ENCODE data around the gene C11orf68.
"Not testable (repeated sequence)": the region's sequence is repeated elsewhere in the genome, so short reads cannot be mapped to it uniquely, and the experiment has no call there.

The C11orf68 gene

DNA sequence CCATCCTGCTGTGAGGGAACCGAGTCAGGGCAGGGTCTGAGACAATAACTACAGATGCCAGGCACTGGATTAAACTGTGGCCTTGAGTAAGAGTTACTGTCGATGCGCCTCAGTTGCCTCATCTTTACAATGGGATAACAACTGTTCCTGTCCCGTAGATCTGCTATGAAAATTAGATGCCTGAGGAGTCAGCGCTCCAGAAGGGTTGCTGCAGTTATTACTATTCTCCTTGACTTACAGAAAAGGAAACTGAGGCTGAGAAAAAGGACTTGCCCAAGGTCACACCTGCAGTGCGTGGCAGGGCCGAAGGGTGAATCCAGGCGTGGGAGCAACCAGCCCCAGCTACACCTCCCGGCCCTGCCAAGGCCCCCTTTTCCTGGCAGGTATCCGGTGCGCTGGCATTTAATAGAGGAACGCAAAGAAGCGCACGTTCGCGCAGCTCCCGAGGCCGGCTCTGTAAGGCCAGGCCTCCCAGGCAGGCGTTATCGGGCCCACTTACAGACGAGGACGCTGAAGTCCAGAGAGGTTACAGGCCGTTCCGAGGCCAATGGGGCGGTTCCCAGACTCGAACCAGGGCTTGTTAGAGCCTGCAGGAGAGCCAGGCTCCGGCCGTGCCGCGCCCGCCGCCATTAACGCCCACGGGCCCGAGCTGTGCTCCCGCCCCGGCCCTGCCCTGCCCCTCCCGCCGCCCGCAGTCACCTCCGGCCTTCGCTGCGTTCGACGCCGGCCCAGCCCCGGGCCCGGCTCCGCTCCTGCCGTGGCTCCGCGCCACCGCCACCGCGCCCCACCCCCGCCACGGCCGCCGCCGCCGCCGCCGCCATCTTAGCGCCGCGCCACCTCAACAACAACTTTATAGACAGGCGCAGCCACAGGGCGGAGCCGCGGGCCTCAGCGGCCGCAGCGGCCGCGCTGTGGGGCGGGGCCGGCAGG lies at the start of gene C11orf68:
Gene C11orf68 (minus strand): TSS at position 852 of the 930 bp plus-strand sequence. CDS start 31 bp downstream, at position 821.
- peak in 1 of 2 donors; percentile 32 for DNase-seq (ENCODE audit: low read depth in 2 of 2)

- no peak for DNase-seq (ENCODE audit: low read depth in 2 of 2)
These were observed 48.6 kb upstream of the C11orf68 start for GRCh38 chr11:65967329-65967934.

- no peak for DNase-seq (ENCODE audit: low read depth in 2 of 2)
These were observed 47.3 kb upstream of the C11orf68 start for GRCh38 chr11:65965986-65966762.

GRCh38 chr11:65964906-65965305 lies 46.0 kb upstream of the C11orf68 start:
- no peak for DNase-seq (ENCODE audit: low read depth in 2 of 2)

DNA sequence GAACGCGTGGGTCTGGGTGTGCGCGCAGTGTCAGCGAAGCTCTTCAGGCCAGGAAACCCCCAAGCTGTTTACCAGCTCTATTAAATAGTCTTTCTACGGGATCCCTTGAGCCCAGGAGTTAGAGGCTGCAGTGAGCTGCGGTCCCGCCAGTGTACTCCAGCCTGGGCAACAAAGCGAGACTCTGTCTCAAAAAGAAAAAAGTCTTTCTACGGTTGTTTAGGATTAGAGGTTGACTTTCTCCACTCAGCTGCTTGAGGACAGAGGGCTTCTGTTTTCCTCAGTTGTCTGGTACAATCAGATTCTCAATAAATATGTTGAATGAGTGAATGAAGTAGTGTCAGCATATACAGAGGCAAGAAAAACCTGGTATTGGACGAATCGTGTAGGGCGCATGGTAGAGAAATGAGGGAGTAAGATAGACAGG lies 43.3 kb upstream of the C11orf68 start:
- no peak for DNase-seq (ENCODE audit: low read depth in 2 of 2)

- DNase-seq (ENCODE audit: low read depth in 2 of 2), result peak; percentile 95 to 96
These were observed 42.6 kb upstream of the C11orf68 start, which contains the start of gene SART1 for GRCh38 chr11:65961267-65962140. Gene SART1, plus strand, starts transcription at chr11:65961734. Its CDS starts 47 bp downstream, at chr11:65961781.

GRCh38 chr11:65960824-65961266 lies 42.0 kb upstream of the C11orf68 start:
- no peak for DNase-seq (ENCODE audit: low read depth in 2 of 2)

GRCh38 chr11:65958774-65959420 lies 40.0 kb upstream of the C11orf68 start:
- no peak for DNase-seq (ENCODE audit: low read depth in 2 of 2)

DNA sequence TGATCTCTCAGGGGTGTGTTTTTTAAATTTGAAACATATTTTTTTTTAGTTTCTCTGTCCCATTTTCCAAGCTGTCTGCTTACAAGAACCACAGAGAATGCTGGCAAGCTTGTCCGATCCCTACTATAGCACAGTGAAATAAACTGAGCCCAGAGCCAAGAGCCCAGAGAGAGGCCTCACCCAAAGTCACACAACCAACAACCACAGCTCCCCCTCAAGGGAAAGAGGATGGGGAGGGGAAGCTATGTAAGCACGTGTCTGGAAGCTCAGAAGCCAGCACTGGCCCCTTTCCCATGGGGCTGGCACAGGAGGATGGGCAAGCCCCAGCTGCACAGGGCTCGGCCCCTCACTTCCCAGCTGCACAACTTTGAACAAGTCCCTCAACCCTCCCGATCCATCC lies 39.4 kb upstream of the C11orf68 start:
- DNase-seq (ENCODE audit: low read depth in 2 of 2), result no peak

GRCh38 chr11:65954771-65955170 lies 35.9 kb upstream of the C11orf68 start:
- no peak for DNase-seq (ENCODE audit: low read depth in 2 of 2)

DNA sequence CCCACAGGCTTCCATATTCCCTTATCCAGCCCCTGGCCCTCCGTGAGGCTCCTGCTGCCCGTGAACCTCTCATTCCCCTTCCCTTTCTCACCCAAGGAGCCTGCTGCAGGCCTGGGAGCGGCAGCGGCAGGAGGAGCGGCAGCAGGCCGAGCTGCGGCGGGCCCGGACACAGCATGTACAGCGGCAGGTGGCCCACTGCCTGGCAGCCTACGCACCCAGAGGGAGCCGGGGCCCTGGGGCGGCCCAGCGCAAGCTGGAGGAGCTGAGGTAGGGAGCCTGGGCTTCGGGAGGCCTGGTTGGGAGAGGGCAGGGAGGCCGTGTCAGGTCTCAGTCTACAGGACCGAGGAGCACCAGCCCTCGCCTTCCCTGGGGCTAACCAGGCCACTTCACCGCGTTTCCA lies 34.6 kb upstream of the C11orf68 start:
- no peak for DNase-seq (ENCODE audit: low read depth in 2 of 2)

- no peak for DNase-seq (ENCODE audit: low read depth in 2 of 2)
These were observed 33.2 kb upstream of the C11orf68 start for GRCh38 chr11:65952052-65952521.

- not testable (repeated sequence) for DNase-seq (ENCODE audit: low read depth in 2 of 2)
These were observed 32.8 kb upstream of the C11orf68 start for GRCh38 chr11:65951641-65952040.

DNA sequence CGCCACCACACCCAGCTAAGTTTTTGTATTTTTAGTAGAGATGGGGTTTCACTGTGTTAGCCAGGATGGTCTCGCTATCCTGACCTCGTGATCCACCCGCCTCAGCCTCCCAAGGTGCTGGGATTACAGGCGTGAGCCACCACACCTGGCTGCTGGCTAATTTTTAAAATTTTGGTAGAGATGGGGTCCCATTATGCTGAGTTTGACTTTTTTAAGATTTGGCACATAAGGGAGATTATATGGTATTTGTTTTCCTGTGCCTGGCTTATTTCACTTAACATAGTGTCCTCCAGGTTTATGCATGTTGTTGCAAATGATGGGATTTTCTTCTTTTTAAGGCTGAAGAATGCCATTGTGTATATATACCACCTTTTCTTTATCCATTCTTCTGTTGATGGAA lies 31.8 kb upstream of the C11orf68 start:
- DNase-seq (ENCODE audit: low read depth in 2 of 2), result not testable (repeated sequence)

GRCh38 chr11:65947603-65948125 lies 28.8 kb upstream of the C11orf68 start:
- DNase-seq (ENCODE audit: low read depth in 2 of 2), result no peak

GRCh38 chr11:65947133-65947532 lies 28.3 kb upstream of the C11orf68 start:
- DNase-seq (ENCODE audit: low read depth in 2 of 2), result no peak

DNA sequence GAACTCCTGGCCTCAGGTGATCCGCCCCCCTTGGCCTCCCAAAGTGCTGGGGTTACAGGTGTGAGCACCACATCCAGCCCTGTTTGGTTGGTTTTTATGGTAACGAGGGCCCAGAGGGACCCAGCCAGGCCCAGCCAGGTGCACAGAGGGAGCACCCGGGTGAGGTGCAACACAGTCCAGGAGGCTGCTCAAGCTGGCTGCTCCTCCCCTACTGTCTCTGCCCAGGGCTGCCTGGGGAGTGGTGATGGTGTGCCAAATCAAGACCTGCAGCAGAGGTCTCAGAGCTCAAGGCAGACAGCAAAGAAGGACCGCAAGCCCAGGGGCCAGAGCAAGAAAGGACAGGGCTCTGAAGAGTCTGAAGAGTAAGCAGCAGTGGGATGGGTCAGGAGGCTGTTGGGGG lies 27.8 kb upstream of the C11orf68 start:
- DNase-seq (ENCODE audit: low read depth in 2 of 2), result no peak

- no peak for DNase-seq (ENCODE audit: low read depth in 2 of 2)
These were observed 27.2 kb upstream of the C11orf68 start for GRCh38 chr11:65945941-65946558.

GRCh38 chr11:65945430-65945911 lies 26.6 kb upstream of the C11orf68 start, which contains the start of gene TSGA10IP:
Gene TSGA10IP, plus strand, starts transcription at chr11:65945480. Its CDS starts 196 bp downstream, at chr11:65945676.
- no peak for DNase-seq (ENCODE audit: low read depth in 2 of 2)

All from stimulated activated CD8-positive, alpha-beta memory T cell treated with anti-CD3 and anti-CD28 coated beads, Interleukin-2, amount 100 ng/mL, for 48 hours (primary cell).